ENCODE measurements around the gene AHCYL2. TPM values are rescaled to one million over a fixed set of nuclear protein-coding genes. Genes with fewer than 3 reads are reported as not detected.

Gene AHCYL2
- total and polyA plus RNA-seq, 2 donors (not counting 3 experiments of a cell fraction or from before 2014, with no cell fraction given) = 10.8 to 13.5 TPM

- H3K4me3 ChIP-seq (replicated peaks in 1 of 3; ENCODE audit: insufficient read depth in 1 of 3, low read depth in 1 of 3, low read length in 3 of 3) = no peak overlapping the region
- TF ChIP-seq MAX (IDR thresholded peaks at IDR 0.05; ENCODE audit: insufficient read depth, insufficient read length) (no peak), GATA2 (IDR thresholded peaks at IDR 0.05; ENCODE audit: insufficient read depth, insufficient read length, low read depth, low read length) (no peak), CTCF (IDR thresholded peaks at IDR 0.05; ENCODE audit: extremely low read depth in 1 of 2, insufficient read depth in 1 of 2, low read depth in 1 of 2, low read length in 2 of 2) (no peak), MYC (IDR thresholded peaks at IDR 0.05; ENCODE audit: low read depth, low read length) (no peak), POLR2AphosphoS5 (IDR thresholded peaks at IDR 0.05; ENCODE audit: insufficient read depth, low read depth, low read length) (no peak), JUN (IDR thresholded peaks at IDR 0.05; ENCODE audit: borderline replicate concordance, insufficient read depth, insufficient read length, low read depth) (no peak), EZH2 (IDR thresholded peaks at IDR 0.05; ENCODE audit: borderline replicate concordance, low read depth, low read length, severe bottlenecking) (no peak), FOS (IDR thresholded peaks at IDR 0.05; ENCODE audit: borderline replicate concordance, insufficient read depth, low read length) (no peak), POLR2A (IDR thresholded peaks at IDR 0.05; ENCODE audit: low read depth, low read length) (no peak)
- dilution Hi-C loops (cut with MboI; ENCODE audit: extremely low pct_ligation_motif_present, low sequenced_read_pairs) = no loop called here
- ChIA-PET POLR2A (no interaction called here), CTCF (interaction anchor here (1.3 to 3.6 kb wide), 3 partner anchors 8 to 52 kb away, joined by 4 to 65 read pairs (median 4); no protein-coding TSS in a partner anchor)
- no peak overlapping the region for H3K4me2 ChIP-seq (ENCODE audit: insufficient read depth, low read length)
- DNase-seq (ENCODE audit: low read depth, low spot score) = no peak
- no peaks in the 10 kb centered on the region for H3K9me3 ChIP-seq (replicated peaks; ENCODE audit: control insufficient read depth, insufficient read depth, low read length)
- H3K9ac ChIP-seq (replicated peaks; ENCODE audit: extremely low read depth, insufficient read depth, low read length) = no peak overlapping the region
- H3K27me3 ChIP-seq (ENCODE audit: control insufficient read depth in 2 of 2, insufficient read depth in 2 of 2, low read length in 2 of 2) = no peaks in the 10 kb centered on the region
- H4K20me1 ChIP-seq (replicated peaks; ENCODE audit: control insufficient read depth, extremely low read depth, insufficient read depth, low read length) = no peaks in the 10 kb centered on the region
- BruUV-seq (replicated peaks) = no TSS peak
- no peaks in the 10 kb centered on the region for H3K4me1 ChIP-seq (ENCODE audit: control insufficient read depth, extremely low read depth, insufficient read depth, low read length)
- intact Hi-C loops (cut with micrococcal nuclease) = loop anchor here (2.0 kb wide), 1 partner anchor 29 kb away; no protein-coding TSS in a partner anchor
- FAIRE-seq = no peak
- no peaks in the 10 kb centered on the region for H3K9me1 ChIP-seq (replicated peaks; ENCODE audit: control insufficient read depth, extremely low read depth, insufficient read depth, low read length)
- no peaks in the 10 kb centered on the region for H3K79me2 ChIP-seq (ENCODE audit: control insufficient read depth, insufficient read depth, low read length)
- no peaks in the 10 kb centered on the region for H3K36me3 ChIP-seq (ENCODE audit: control insufficient read depth in 2 of 2, extremely low read depth in 1 of 2, insufficient read depth in 2 of 2, low read length in 2 of 2)
- no peak overlapping the region for H2AFZ ChIP-seq (ENCODE audit: low read depth, low read length)
- no peak overlapping the region for H3K27ac ChIP-seq (ENCODE audit: insufficient read depth, low read depth, low read length)
Measured at GRCh38 chr7:129270077-129270476, 45.2 kb downstream of the AHCYL2 start.
